HS-5 (cell line): ENCODE data around the gene FOXF2.

Source experiments
- DNase-seq: peaks from one replicate; pipeline ENCODE4 v3.0.0-alpha.2; 2012; ENCODE audit warnings: low read depth

The FOXF2 gene

GRCh38 chr6:1390946-1391799 lies 1.8 kb downstream of the FOXF2 start:
- no peak for DNase-seq

DNA sequence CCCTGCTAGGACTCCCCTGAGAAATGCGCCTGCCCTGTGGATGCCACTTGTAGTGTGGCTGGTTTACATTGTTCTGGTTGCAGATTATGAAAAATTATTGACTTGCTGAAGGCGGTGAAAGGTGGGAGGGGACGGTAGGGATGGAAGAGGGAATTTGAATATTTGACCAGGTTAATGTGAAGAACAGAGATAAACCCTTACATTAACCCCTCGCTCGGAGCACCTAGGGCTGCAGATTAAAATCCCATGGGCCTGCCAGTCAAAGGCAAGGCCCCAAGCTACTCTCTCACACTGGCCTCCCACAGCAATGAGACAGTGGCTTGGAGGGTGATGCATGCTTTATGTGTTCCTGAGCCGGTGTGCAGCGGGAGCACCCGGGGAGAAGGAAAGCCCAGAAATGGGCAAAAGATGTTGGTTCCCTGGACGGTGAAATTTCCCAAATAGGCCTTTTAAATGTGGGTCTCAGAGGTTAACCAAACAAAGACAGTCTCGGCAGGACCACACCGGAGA lies 2.5 kb downstream of the FOXF2 start:
- DNase-seq, result no peak

DNA sequence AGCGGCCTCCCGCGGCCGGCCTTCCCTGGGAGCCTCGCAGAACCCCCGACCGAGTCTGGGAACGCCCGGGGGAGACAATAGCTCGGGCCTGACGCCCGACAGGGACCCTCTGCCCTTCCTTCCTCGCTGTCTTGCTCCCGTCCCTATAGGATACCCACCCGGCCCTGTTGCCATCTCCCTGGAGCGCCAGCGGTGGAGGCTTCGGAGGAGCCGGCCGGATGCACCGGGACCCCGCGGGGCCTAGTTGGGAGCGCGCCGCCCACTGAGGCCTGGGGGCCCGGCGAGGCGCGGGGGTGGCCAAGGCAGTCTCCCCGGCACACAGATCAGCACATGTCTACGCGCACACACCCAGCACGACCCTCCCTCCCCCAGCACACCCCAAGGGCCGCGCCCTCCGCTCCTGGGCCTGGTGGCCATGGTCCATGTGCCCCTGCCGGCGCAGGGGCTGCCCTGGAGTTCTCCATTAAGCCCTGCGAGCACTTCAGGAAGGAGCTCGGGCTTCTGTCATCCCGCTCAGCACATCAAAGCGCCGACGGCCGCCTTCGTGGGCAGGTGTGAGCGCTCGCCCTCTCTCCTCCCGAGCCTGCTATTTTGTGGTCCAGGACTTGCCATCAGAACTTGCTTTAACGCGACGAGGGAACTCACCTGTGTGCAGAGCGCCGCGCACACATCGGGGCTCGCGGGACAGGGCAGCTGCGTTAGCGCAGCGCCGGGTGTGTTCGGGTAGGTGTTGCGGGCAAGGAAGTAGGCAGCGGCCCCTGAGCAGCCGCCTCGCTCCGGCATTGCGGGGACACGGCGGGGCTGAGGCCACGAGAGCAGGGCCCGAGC lies 3.7 kb downstream of the FOXF2 start:
- no peak for DNase-seq

DNA sequence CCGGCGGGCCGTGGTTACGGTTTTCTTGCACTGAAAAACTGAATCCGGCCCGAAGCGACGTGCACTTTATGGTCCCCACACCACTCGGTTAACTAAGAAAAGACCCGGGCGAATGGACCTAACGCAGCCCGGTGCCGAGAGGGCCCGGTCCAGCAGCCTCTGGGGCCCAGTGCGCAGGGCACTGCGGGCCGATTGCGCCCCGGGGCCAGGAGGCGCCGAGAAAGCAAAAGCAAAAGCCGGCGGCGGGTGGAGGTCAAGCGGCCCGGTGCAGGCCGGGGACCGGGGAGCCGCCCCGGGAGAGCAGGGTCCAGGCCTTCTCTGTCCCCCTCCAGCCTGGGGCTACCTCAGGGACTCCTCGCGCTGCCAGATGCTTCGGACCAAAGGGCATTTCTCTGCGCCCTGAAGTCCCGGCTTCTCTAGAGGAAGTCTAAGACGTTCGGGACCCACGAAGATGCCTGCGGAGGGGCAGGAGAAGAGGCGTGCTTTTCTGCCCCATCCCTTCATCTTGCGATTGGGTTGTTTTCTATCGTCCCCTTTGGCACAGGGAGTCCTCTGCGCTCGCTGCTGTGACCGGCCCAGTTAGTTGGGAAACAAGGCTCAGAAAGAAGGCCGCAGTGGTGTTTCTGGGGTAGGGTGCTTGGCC lies 4.4 kb downstream of the FOXF2 start:
- no peak for DNase-seq

GRCh38 chr6:1394514-1395463 lies 5.4 kb downstream of the FOXF2 start:
- no peak for DNase-seq

DNA sequence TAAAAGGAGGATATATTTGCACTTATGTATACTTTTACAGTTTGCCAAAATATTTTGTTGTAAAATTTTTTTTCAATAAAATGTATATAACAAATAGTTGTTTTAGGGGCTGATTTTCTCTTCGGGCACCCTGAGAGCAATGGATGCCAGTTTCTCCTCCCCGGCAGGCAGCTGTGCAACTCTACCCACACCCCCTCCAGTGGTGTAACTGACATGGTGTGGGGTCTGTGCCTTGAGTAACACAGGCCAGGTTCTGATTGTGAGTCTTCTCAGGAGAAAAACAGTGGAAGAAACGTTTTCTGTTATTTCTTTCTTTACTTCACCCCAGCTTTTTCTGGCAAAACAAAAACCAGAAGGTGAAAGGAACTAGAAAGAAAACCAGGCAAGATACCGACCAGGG lies 6.1 kb downstream of the FOXF2 start:
- no peak for DNase-seq

DNA sequence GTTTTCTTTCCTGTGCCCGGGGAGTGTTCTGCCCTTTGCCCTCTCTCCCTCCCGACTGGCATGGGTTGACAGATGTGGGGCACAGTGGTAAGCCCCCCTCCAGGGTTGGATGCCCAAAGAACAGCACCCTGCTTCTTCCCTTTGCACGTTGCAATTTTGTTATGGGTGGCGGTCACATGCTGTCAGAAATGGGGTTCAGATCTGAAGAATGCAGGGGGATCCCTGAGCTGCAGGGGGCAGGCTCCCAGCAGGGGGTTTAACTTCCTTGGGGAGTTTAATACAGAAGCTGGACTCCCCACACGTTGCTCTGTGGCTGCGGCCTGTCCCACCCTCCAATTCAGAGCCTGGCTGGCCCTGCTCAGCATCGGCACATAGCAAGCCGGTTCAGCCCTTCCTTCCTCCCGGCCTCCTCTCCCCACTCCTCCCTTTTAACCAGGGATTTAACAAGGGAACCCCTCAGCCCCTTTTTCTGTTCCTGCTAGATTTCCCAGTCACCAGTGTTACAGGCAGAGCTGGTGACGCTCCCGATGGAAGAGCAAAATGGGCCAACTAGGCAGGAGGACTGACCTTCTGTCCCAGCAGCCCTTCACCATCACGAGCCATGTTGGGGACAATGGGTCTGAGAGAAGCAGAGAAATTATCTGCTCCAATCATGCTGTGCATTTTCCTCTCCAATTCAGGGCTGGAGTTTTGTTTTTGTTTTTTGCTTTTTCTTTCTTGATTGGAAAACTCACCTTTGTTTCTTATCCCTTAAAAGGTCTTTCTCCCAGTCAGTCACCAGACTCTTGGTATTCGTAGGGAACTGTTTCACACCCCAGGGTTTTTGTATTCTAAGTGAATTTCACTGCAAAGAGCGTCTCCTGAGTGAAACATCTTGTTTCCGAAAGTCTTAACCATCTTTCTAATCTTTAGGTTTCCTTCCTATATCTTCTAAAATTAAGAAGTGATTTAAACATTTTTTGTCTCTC lies 6.8 kb downstream of the FOXF2 start:
- no peak for DNase-seq

DNA sequence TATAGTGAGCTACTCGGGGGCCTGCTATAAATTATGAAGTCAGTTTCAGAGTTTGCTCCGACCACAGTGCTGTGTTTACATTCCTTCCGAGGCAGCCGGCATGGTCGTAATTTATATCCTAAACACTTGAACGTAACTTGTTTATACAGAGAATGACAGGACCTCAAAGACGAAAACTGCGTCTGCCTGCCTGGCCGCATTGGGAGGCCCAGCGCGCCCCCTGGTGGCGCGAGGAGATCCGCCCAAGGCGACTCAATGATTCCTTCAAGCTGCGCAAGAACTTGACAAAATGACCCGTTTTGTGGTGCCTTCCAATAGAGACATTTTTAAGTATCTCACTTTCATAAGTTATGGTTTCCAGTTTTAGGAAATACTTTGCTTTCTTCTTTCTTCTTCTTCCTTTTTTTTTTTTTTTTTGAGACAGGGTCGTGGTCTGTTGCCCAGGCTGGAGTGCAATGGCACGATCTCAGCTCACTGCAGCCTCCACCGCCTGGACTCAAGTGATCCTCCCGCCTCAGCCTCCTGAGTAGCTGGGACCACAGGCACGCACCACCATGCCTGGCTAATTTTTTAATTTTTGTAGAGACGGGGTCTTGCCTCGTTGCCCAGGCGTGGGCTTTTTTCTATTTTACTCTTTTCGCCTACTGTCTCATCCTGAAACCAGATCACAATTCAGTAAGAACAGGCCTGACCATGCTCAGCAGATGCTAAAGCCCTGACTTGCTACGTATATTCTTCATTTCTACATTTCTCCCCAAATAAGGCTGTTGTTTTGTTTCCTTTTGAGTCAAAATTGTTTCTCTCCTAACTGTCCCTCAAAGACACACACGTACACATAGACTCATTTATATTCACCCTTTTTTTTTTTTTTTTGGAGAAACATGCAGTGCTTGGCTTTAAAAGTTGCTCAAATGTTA lies 7.8 kb downstream of the FOXF2 start:
- DNase-seq, result peak; percentile 49

DNA sequence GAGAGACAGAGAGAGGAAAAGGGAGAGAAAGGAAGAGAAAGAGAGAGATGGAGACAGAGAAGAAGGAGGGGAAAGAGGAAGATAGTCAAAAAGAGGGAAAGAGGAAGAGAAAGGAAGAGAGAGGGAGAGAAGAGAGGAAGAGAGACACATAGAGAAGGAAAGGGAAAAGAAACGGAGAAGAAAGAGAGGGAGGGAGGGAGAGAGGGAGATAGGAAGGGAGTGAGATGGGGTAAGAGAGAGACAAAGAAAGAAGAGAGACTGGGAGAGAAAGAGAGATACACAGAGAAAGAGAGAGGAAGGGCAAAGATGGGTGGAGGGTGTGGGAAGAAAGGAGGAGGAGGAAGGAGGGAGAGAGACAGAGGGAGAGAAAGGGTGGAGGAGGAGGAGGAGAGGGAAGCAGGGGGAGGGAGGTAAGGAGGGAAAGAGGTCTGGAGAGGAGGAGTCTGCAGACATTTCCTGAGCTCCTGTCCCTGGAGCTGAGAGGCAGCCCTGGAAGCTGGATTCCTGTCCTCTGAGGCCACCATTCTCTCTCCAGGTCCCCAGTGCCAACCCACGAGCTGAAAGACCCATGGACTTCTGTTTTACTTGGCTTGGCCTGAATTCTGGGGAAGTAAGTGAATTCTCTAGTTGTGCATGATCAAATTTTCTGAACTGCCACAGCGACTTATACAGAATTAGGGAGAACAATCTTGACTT lies 9.9 kb downstream of the FOXF2 start:
- no peak for DNase-seq

DNA sequence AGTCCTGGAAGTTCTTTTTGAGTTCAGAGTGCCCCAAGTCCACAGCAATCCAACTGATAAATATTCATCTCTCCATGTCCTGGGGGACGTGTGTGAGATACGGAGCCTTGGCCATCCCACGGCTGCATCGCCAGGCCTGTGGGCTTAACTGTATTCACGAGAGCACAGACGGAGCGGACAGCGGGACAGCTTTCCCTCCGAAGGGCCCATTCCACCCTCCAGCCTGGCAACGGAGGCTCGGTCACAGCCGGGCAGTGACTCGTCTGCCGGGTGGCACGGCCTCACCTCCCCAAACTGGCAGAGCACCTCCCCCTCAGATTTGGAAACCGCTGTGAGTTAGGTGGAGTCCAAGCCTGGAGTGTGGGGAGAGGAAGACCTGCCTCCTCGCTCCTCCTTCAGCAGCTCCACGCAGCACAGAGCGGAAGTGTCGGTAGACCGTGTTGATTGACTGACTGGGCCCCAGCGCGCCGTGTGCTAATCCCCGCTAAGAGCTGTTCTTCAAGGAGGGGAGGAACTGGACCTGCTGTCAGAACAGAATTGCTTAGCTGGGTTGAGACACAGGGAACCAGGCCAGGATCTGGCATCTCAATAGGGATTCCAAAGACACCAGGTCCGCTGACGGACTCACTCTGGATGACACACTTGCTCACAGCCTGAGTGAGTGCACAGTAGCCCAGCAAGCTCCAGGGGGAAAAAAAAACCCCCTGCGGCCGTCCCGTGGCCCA lies 10.9 kb downstream of the FOXF2 start:
- DNase-seq, result no peak

- DNase-seq, result no peak
These were observed 13.0 kb downstream of the FOXF2 start for GRCh38 chr6:1402369-1402768.

DNA sequence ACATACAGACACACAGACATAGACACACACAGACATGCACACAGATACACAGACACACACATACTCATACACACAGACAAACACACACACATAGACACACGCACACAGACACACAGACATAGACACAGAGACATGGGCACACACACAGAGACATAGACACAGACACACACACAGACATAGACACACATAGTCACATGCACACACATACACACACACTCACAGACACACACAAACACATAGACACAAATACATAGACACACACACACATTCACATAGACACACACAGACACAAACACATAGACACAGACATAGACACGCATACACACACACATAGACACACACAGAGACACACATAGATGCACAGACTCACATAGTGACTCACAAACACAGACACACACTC lies 13.5 kb downstream of the FOXF2 start:
- DNase-seq, result no peak

DNA sequence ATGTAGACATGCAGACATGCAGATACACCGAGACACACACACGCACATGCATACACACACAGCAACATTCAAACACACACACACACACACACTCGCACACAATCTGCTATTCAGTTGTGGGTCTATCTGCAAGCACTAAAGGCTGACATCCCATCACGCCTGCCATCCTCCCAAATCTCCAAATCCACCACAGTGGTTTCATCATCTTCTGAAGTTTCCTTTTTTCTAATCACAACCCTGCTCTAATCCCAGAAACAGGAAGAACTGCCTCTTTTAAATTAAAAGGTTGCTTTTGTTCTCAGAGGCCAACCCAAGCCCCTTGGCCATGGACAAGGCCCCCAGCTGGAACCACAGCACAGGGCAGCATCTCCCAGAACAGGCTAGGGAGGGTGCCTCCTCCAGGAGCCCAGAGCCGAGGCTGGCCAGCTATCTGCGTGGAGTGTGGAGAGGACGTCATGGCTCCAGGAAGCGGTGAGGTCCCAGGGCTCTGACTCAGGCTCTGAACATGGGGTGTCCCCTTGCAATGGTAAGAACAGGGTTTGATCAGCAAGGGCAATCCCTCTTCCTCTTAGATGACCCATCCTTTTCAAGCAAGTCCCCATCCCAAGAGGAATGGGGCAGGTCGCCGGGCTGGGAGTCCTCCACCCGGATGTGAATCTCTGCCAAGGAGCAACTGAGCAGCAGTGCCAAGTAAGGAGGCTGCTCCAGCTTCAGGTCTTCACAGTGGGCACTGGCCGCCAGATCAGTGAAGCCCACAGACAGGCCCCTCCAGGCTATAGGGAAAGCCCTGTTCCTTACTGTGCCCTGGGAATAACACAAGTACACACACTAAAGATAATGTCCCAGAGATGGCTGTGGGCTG lies 14.7 kb downstream of the FOXF2 start:
- DNase-seq, result no peak

GRCh38 chr6:1404713-1405098 lies 15.3 kb downstream of the FOXF2 start:
- no peak for DNase-seq

DNA sequence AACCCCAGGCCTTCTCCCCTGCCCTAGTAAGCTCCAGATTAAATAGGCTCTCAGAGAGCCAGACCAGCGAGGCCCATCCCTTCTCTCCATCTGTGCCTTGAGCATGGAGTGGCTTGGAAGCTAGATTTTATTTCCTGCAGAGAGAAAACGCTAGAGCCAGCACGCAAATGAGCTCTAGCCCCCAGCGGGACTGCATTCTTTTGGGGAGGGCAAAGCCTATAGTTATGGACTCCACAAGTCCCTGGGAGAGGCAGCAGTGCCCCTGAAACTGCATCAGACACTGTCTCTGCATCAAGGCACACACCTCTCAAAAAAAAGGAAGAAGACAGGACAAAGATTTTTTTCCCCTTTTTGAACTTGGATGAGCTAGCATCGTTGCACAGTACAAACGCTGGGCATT lies 15.8 kb downstream of the FOXF2 start:
- DNase-seq, result no peak

DNA sequence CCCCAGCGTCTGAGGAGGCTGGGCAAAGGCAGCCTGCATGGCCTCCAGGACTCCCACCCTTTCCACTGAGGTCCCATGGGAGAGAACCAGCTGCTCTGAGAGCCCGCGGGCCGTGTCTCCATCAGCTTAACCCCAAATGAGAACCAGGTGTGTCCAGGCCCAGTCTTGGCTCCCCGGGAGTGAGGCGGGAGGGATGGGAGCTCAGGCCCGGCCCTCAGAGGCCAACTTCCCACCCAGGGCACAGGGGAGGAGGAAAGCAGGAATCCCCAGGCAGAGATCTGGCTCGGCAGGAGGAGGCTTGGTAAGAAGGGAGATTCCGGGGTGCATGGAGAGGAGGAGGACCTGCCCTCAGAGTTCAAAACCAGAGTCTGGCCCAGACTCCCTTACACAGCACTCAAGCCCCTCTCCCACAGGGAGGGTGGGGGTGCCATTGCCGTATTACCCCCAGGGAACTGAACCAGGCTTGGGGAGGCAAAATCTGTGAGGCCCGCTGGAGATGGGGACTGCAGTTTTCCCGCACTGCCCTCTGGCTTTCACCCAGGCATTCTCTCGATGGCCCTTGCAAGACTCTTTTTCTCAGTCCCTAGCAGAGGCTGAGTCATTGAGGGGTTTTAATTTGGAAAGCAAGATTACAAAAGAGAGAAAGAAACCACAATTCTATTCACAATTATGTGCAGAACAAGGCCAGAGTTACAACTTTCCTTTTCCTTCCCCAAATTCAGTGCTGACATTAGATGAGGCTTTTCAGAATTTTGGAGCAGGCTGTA lies 17.1 kb downstream of the FOXF2 start:
- DNase-seq, result no peak
